NCI-H82 (cell line): ENCODE results near the gene CFHR5.
"Not testable (repeated sequence)": the region's sequence is repeated elsewhere in the genome, so short reads cannot be mapped to it uniquely, and the experiment has no call there.

Experiments
- DNase-seq: peaks from one replicate; lab custom pipeline; 2025; lab: John Stamatoyannopoulos, UW

CFHR5 gene

DNA sequence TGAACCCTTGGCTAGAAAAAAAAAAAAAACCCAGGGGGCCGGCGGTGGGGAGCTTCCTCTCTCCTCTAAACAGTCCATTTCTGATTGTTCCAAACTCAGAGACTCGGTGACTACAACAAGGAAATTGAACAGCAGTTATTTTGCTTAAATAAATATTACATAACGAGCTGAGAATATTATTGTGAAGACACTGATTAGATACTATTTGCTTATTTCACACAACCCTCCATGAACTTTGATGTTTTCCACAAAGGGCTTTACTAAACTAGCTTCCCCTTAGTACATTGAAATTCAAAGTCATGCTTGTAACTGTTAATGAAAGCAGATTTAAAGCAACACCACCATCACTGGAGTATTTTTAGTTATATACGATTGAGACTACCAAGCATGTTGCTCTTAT lies at the start of gene CFHR5:
Gene CFHR5, plus strand, starts transcription at position 279 of the 400 bp plus-strand sequence. Its CDS starts 109 bp downstream, at position 388.
- no peak for DNase-seq

DNA sequence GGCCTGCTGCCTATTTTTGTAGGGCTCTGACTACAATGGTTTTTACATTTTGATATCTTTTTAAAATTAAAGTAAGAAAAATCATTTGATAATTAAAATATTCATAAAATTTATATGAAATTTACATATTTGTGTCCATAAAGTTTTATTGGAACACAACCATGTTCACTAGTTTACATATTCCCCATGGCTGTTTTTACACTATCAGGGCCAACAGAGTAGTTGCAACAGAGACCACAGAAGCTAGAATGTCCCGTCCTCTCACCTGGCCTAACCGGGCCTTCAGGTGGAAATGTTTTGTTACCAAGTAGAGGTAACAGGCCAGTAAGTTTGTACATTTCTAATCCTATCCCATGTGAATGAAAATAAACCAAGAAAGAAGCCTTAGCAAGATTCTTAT lies 44.5 kb upstream of the CFHR5 start:
- not testable (repeated sequence) for DNase-seq

DNA sequence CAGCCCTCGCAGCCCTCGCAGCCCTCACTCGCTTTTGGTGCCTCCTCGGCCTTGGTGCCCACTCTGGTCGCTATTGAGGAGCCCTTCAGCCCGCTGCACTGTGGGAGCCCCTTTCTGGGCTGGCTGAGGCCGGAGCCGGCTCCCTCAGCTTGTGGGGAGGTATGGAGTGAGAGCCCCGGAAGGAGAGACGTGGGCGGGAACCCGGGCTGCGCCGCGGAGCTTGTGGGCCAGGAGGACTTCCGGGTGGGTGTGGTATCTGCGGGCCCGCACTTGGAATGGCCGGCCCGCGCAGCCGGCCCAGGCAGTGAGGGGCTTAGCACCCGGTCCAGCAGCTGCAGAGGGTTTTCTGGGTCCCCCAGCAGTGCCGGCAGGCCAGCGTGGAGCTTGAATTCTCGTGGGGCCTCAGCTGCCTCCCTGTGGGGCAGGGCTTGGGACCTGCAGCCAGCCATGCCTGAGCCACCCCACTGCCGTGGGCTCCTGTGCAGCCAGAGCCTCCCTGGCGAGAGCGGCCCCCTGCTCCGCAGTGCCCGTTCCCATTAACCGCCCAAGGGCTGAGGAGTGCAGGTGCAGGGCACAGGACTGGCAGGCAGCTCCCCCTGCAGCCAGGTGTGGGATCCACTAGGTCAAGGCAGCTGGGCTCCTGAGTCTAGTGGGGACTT lies 43.7 kb upstream of the CFHR5 start:
- DNase-seq: peak; percentile 61

- DNase-seq: peak; percentile 49
These were observed 35.9 kb upstream of the CFHR5 start for GRCh38 chr1:196941474-196941873.

DNA sequence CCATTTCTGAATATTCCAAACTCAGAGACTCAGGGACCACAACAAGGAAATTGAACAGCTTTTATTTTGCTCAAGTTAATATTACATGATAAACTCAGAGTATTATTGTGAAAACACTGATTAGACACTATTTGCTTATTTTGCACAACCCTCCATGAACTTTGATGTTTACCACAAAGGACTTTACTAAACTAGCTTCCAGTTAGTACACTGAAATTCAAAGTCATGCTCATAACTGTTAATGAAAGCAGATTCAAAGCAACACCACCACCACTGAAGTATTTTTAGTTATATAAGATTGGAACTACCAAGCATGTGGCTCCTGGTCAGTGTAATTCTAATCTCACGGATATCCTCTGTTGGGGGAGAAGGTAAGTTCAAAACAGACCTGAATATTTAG lies 33.8 kb upstream of the CFHR5 start, which contains the start of gene CFHR2:
Gene CFHR2, plus strand, starts transcription at position 171 of the 400 bp plus-strand sequence. Its CDS starts 143 bp downstream, at position 314.
- DNase-seq: not testable (repeated sequence)

GRCh38 chr1:196951711-196952394 lies 25.5 kb upstream of the CFHR5 start:
- no peak for DNase-seq

- no peak for DNase-seq
These were observed 22.6 kb upstream of the CFHR5 start for GRCh38 chr1:196954778-196955177.

- no peak for DNase-seq
These were observed 21.4 kb upstream of the CFHR5 start for GRCh38 chr1:196955926-196956325.

GRCh38 chr1:196960854-196961253 lies 16.5 kb upstream of the CFHR5 start:
- no peak for DNase-seq

DNA sequence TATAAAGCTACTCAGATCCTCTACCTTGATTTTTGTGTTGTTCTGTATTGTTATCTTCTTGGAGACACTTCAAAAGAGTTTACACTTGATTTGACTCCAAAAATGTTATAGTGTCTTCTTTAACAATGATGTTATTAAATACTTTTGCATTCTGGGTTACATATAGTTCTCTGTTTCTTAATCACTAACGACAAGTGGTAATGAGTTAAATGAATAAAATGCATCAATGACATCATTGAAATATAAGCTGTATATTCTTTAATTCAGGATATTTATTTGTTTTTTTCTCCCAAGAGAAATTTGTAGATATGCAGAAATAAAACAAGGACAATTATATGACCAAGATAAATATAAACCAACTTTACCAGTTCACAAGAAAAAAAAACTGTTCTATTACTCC lies 7.2 kb upstream of the CFHR5 start:
- no peak for DNase-seq

- DNase-seq: no peak
These were observed 1.1 kb upstream of the CFHR5 start for GRCh38 chr1:196976278-196976677.

GRCh38 chr1:196980859-196981258 lies 3.5 kb downstream of the CFHR5 start:
- DNase-seq: no peak

DNA sequence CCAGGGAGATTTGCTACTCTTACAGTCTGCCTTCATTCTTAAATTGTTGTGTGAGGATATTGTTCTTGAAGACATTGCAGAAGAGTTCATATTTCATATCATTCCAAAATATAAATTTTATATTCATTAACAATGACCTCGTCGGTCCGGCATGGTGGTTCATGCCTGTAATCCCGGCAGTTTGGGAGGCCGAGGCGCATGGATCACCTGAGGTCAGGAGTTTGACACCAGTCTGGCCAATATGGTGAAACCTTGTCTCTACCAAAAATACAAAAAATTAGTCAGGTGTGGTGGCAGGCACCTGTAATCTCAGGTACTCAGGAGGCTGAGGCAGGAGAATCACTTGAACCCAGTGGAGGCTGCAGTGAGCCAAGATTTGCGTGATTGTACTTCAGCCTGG lies 4.9 kb downstream of the CFHR5 start:
- DNase-seq: not testable (repeated sequence)

- peak; percentile 87 for DNase-seq
These were observed 14.7 kb downstream of the CFHR5 start for GRCh38 chr1:196991919-196992651.

DNA sequence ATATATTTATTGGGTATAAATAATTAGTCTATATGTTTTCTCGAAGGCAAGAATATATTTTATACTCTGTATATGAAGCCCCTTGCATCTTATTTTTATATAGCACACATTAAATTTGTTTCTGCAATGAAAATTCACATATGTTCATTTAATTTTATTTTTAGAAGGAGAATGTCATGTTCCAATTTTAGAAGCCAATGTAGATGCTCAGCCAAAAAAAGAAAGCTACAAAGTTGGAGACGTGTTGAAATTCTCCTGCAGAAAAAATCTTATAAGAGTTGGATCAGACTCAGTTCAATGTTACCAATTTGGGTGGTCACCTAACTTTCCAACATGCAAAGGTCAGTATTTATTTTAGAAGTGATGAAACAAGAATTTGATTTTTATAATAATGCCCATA lies 16.6 kb downstream of the CFHR5 start:
- no peak for DNase-seq

DNA sequence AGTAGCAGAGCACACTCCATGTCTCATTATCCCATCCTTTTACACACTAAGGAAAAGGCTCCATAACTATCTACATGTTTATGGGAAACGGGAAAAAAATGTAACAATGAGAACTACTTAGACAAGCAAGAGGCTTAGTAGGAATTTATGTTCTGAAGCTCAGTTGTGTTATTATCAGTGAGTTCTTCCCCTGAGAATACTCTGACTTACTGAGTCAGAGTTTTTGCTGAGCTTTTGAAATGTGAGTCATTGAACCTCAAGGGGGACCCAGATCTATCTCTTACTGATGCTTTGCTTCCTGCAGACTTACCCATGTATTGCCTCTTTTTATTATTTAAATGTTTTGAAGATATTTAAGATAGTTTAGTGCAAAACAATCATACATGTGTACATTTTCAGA lies 20.1 kb downstream of the CFHR5 start:
- DNase-seq: no peak

DNA sequence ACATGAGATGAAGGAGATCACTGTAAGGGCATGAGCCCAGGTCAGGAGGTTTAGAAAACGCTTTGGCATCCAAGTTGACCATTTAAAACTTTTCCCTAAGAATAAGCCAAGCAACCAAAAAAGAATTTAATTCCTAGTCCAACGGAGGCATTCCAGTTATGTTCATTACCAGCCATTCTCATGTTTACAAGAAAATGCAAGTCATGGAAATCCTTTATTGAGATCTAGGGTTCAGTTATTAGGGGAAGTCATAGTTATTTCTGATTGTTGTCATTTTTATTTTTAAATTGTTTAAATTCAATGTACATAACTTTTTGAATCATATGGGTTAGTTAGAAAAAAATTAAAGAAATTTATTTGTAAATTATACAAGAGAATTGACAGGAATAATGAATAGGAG lies 24.5 kb downstream of the CFHR5 start:
- no peak for DNase-seq

GRCh38 chr1:197003132-197003531 lies 25.8 kb downstream of the CFHR5 start:
- DNase-seq: no peak

GRCh38 chr1:197008861-197009260 lies 31.5 kb downstream of the CFHR5 start:
- peak; percentile 61 for DNase-seq

DNA sequence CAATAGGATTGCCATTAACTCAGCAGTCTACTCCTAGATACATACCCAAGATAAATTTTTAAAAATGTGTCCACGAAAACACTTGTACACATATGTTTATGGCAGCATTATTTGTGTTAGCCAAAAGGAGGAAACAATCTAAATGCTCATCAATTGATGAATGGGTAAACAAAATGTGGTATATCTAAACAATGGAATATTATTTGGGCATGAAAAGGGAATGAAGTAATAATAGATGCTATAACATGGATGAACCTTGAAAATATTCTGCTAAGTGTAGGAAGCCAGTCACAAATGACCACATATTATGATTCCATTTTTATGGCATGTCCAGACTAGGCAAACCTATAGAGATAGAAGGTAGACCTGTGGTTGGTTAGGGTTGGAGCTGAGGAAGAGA lies 34.3 kb downstream of the CFHR5 start:
- no peak for DNase-seq

DNA sequence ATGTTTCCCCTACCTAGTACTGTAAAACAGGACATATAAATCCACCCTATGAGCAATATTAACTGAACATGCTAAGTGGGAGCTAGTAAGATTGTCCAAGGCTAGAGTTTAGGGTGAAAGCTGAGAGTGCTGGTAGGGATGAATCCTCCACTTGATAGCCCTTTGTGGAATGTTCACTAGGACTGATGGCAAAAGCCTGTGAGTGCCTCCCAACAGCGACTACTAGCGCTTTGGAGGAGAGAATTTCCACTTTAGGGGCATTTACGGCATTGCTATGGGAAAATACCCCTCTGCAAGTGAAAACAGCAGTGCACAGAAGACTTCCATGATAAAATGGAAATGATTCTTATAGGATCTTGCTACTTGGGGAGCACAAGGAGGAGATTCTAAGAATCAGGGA lies 35.9 kb downstream of the CFHR5 start:
- peak; percentile 10 for DNase-seq

GRCh38 chr1:197016751-197017150 lies 39.4 kb downstream of the CFHR5 start:
- DNase-seq: no peak

DNA sequence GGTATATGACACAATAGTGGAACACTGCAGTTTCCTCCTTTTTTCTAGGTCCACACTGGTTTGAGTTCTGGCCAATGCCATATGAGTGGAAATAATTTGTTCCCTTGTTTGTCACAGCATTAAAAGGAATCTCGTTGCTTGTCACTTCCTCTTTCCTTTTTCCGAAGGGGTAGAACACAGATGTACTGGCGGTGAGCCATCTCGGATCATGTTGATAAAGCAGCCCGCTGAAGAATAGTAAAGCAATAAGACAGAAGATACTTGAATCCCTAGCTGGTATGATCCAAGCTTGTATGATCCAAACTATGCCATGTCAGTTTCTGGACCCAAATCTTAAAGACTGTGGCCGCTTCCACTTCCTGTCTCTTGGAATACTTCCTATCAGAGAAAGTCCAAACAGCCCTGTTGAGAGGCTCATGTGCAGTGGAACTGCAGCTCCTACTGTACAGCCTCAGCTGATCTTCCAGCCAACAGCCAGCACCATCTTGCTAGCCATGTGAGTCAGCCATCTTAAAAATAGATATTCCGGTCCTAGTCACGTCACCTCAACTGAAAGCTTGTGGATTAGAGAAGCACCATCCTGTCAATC lies 40.3 kb downstream of the CFHR5 start:
- DNase-seq: no peak
